Central memory CD4-positive, alpha-beta T cell (primary cell): ENCODE results near the gene NMUR2.

Experiments
- DNase-seq: peaks from one replicate; pipeline ENCODE4 v3.0.0; 2022

The NMUR2 gene

DNA sequence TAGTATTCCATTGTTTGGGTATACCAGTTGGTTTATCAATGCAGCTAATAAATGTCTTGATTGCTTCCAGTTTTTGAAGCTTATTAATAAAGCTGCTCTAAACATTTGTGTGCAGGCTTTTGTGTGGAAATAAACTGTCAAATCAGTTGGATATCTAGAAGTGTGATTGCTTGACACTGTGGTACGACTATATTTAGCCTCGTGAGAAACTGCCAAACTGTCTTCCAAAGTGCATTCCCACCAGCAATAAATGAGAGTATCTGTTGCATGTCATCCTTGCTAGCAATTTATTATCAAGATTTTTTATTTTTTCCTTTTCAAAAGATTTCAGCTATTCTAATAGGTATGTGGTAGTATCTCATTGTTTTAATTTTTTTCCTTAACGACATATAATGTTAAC, 37.5 kb downstream of the NMUR2 start:
- no peak for DNase-seq

DNA sequence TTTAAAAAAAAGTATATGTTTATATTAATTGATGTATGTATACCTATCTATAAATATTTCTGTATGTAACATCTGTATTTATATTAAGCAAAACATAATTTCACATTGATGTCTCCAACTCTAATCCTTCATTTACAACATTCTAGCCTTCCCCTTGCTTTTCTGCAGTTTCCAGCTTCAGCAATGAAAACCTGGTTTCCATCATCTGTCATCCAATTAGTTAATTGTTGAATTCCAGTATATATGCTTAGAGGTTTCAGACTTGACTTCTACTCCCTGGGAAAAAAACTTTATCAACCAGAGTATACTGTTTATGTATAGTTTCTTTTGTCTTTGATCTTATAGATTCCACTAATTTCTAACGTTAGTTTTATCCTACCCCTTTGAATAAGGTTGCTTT, 38.4 kb downstream of the NMUR2 start:
- DNase-seq: no peak

DNA sequence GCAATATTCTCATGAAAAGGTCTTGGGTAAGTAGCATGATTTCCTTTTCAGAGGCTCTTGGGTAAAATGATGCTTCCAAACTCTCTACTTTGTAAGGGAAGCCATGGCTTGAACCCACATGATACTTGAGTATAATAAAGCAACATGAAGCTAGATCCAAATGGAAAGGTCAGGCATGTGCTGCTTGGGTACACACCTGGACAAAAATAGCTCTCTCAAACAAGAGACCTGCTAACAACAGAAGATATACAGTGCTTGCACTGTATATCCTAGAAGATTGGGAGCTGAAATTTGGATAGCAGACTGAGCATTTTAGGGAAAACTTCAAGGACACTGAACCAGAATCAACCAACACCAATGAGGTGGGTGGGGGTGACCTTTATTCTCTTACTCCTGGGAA, 40.2 kb downstream of the NMUR2 start:
- DNase-seq: no peak

DNA sequence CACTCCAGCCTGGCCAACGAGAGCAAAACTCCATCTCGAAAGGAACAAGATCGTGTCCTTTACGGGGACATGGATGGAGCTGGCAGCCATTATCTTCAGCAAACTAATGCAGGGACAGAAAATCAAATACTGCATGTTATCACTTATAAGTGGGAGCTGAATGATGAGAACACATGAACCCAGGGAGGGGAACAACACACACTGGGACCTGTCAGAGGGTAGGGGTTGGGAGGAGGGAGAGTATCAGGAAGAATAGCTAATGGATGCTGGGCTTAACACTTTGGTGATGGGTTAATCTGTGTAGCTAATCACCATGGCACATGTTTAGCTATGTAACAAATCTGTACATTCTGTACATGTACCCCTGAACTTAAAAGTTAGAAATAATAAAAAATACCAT, 40.9 kb downstream of the NMUR2 start:
- DNase-seq: no peak

DNA sequence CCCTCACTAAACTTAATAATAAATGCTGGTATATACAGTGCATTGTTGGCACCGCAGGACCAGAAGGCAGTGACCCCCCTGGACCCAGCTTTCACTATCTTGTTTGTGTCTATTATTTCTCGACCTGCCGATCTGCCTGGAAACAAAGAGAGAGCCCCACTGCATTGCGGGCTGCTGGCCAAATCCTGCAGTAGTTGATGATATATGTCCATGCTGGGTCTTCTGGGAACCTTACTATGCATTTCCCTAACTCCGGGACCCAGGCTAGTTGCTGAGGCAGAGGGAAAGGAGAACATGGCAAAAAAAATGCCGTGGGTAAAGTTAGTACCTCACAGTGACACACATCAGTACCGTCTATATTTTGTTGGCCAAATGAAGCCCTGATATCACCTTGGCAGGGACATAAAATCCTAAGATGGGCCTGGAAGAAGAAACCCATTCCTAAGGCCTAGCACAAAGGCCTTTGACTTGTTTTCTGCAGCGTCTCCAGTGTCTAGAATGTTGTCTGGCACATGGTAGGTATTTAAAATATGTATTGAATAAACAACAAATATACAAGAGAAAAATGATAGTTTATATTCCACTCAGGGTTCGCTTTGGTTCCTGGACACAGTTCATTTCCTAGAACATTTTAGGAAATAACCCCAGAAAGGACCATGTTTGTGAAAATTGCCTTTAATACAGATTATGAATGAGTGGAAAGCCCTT, 46.1 kb downstream of the NMUR2 start:
- DNase-seq: no peak

DNA sequence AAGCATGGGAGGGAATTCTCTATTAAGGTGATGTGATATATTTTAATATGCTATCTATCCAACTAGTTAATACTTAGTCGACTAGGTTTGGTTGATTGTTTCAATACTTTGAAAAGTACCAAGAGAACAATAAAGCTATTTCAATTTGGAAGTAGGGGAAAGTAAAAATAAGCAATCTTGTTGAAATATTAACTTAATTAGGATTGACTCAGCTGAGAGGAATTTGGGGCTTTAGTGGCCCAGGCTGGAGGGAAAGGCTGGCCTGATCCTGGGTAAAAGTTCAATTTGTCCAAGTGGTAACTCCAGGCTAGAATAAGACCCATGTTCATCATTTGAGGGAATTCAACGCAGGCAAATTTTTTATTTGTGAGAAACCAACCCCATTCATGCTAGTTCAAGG, 48.6 kb downstream of the NMUR2 start:
- no peak for DNase-seq

DNA sequence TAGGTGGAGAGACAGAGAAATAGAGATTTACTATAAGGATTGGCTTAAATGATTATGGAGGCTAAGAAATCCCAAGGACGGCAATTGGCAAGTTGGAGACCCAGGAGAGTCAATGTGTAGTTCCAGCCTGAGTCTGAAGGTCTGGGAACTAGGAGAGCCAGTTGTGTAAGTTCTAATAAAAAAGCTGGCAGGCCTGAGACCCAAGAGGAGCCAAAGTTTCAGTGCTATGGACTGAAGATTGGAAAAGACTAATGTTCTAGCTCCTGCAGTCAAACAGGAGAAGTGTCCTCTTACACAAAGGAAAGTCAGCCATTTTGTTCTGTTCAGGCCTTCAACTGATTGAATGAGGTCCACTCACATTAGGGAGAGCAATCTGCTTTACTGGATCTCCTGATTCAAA, 50.0 kb downstream of the NMUR2 start:
- DNase-seq: no peak

DNA sequence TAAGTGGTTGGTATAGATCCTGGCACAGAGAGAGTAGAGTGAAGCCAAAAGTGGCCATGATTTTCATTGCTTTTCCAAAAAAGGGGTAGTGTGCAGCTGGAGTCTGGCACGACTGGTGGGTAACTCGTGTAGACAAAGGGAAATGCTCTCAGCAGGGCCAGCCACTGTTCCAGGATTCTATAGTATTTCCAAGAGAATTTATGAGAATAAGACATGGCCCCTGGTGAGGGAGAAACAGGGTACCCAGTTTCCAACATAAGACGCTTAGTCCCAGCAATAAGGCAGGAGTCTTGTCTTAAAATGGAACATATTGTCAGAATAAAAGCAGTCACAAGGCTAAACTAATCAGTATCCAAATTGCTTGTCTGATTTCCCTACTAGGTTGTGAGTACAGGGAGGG, 52.1 kb downstream of the NMUR2 start:
- no peak for DNase-seq

DNA sequence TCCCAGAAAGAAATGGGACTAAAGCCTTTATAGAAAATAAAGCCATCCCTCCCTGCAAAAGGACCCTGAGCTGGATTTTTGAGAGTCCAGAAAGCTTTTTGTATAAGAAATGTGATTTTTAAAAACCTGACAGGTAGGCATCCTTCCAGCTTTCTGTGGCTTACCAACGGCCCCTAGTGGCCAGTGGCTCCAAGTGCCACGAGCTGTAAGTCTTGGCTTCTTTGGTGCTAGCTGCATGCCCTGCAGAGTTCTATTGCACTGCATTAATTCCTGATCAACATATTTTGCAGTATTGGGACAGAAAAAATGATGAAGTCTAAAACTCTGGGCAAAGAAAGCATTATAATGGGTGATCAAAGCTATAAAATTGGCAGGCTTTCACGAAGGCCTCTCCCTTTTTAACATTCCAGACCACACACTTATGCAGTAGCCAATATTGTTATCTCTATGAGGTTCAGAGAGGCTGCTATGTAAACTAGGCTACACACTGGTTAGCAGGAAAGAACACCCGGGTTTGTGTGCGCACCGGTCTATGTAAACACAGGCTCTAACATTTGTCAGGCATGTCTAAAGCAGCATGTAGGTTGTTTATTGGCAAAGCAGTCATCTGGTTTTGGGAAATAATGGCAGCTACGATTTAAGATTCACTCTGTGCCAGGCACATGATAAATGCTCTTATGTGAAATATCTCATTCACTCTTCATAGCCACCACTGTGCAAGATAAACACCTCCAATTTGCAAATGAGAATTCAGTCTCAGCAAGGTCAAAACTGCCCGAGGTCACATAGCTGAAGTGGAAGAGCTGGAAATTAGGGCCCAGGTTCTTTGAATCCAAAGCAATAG, 55.2 kb downstream of the NMUR2 start:
- DNase-seq: peak; percentile 5
